H1 (cell line): ENCODE data around the gene ENTPD8. TPM values are rescaled to one million over a fixed set of nuclear protein-coding genes. Genes with fewer than 3 reads are reported as not detected.

Experiments
- ATF3 ChIP-seq: IDR thresholded peaks from 2 replicates; pipeline ENCODE4 v1.6.1; 2011; ENCODE audit warnings: low read depth, mild to moderate bottlenecking, low read length; ENCODE audit not compliant: insufficient read depth
- CBX8 ChIP-seq: fragments of 300-800, 300-1000 bp; sonication (generic); IDR thresholded peaks from 2 replicates; pipeline ENCODE4 v1.7.1; 2016; ENCODE audit warnings: low read depth, low read length, borderline replicate concordance
- CHD7 ChIP-seq: fragments of 300-600 bp; sonication (generic); IDR thresholded peaks from 2 replicates; pipeline ENCODE4 v1.7.1; 2012; ENCODE audit warnings: low read length, moderate library complexity, mild to moderate bottlenecking, inconsistent platforms; ENCODE audit not compliant: insufficient replicate concordance
- E2F6 ChIP-seq: IDR thresholded peaks from 2 replicates; pipeline ENCODE4 v1.6.1; 2012; ENCODE audit warnings: inconsistent platforms
- POLR2AphosphoS5 ChIP-seq: IDR thresholded peaks from 2 replicates; pipeline ENCODE4 v1.6.1; 2011; ENCODE audit warnings: low read depth, low read length
- RNF2 ChIP-seq: fragments of 200-900, 300-1000 bp; sonication (generic); IDR thresholded peaks from 2 replicates; pipeline ENCODE4 v1.7.1; 2016; ENCODE audit warnings: borderline replicate concordance, low read depth, mild to moderate bottlenecking, antibody characterized with exemption, low read length; ENCODE audit not compliant: poor library complexity, severe bottlenecking; ENCODE audit errors: missing control alignments
- RXRA ChIP-seq: IDR thresholded peaks from 2 replicates; pipeline ENCODE4 v1.6.1; 2011; ENCODE audit warnings: low read depth, mild to moderate bottlenecking, low read length, moderate library complexity; ENCODE audit not compliant: insufficient read depth
- SP1 ChIP-seq: IDR thresholded peaks from 2 replicates; pipeline ENCODE4 v1.6.1; 2011; ENCODE audit warnings: low read depth, low read length
- SP4 ChIP-seq: IDR thresholded peaks from 2 replicates; pipeline ENCODE4 v1.6.1; 2012; ENCODE audit warnings: low read length, inconsistent platforms
- polyA plus RNA-seq, 7 experiments: library from polyadenylated mRNA; depleted of rRNA in 3 of 7; stranded (reverse) in 5 of 7; unstranded in 2 of 7; fragments of >200 nt in 5 of 7; fragments of 200-250 nt in 2 of 7; gene quantifications; 1 replicate in 5 of 7; 2 replicates in 1 of 7; 4 replicates in 1 of 7; pipeline versions ENCODE4 v1.2.1 to v1.2.3, GENCODE V29; 2011 to 2013; ENCODE audit warnings: missing spikeins in 2 of 7, mixed read lengths in 2 of 7
- total RNA-seq: library from RNA; stranded (reverse); fragmentation: NEBNext Ultra II Directional; extraction: Animal tissue kit (Norgen Biotek cat#: 25700); gene quantifications from 2 replicates; pipeline ENCODE4 v1.2.1, GENCODE V29; 2021

Gene ENTPD8
- total and polyA plus RNA-seq, 2 of the 8 experiments (the other 6 are each of a cell fraction or from before 2014, with no cell fraction given) = 0.48 to 0.51 TPM

- TF ChIP-seq CHD7 = no peak
- TF ChIP-seq ATF3 = no peak
- TF ChIP-seq POLR2AphosphoS5 = no peak
- no peak for TF ChIP-seq SP4
- no peak for TF ChIP-seq SP1
- TF ChIP-seq RNF2 = no peak
- no peak for TF ChIP-seq CBX8
- TF ChIP-seq RXRA = no peak
- no peak for TF ChIP-seq E2F6
Measured at GRCh38 chr9:137467161-137467581, 26.0 kb upstream of the ENTPD8 start (continued).
